DMS114 treated with DMSO at 0.1 percent for 48 hours (cell line): ENCODE results near the gene ZNF628.

Experiments used
- DNase-seq: peaks from one replicate; lab custom pipeline; 2025; ENCODE audit not compliant: unreplicated experiment; lab: John Stamatoyannopoulos, UW

Gene ZNF628

DNA sequence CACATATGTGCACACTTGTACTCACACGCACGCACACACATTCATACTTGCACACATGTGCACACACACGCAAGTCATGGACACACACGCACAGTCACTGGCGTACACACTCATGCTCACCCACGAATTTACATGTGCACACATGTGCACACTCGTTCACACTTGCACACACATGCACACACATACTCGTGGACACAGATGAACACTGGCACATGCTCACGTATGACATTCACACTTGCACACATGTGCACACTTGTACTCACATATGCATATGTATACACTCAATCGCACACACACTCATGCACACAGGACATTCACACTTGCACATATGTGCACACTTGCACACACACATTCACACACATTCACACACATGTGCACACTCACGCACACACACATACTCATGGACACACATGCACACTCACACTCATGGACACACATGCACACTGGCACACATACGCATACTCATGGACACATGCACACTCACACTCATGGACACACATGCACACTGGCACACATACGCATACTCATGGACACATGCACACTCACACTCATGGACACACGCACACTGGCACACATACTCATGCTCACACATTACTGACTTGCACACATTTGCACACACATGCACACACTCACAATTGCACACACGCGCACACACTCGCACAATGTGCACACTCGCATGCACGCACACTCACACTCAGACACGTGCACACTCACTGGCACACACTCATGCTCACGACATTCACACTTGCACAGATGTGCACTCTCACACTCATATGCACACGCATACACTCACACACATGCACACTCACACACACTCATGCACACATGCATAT, 51.0 kb downstream of the ZNF628 start:
- DNase-seq = no peak

DNA sequence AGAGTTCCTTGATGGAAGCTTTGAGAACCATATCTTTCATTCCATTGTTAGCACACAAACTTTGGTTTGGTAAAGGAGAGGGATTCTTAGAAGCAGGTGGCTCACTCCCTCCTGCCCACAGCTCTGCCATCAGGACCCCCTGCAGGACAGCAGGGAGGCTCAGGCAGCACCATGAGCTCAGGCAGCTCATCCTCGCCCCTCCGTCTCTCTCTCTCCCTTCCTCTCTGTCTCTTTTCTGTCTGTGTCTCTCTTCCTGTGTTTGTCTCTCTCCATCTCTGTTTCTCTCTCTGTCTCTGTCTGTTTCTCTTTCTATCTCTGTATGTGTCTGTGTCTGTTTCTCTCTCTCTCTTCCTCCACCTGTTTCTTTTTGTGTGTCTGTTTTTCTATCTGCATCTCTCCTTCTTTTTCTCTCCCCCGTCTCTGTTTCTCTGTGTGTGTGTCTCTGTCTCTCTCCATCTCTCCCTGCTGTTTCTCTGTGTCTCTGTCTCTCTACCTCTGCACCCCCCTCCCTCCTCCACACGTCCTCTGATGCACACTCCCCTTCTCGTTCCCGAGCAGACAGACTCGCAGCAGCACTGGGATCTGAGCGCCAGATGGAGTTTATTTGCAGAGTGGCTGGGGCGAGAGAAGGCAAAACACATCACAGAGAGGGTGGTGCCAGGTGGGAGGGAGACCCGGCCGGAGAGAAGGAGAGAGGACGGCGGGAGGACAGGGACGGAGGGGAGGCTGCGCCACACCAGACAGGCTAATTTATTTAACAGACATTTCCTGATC, 51.8 kb downstream of the ZNF628 start:
- DNase-seq = no peak

DNA sequence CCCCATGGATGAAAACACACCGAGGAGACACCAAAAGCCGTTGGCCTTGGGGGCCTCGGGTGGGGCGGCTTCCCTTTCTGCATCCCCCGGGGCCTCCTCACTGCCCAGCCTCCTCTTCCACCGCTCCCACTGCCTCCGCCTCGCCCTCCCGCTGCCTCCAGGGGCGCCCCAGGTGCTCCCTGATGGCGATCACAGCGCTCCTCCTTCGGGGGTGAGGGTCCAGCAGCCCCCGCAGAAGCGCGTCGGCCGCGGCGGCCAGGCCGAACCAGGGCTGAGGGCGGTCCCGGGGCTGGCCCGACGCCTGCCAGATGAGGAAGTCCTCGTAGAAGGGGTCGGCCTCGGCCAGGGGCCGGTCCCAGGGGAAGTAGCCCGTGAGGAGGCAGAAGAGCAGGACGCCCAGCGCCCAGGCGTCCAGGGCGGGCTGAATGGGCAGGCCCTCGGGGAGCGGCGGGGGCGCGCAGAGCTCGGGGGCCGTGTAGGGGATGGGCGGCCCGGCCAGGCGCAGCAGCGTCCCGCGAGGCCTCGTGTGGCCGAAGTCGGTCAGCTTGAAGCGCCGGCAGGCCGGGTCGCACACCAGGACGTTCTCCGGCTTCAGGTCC, 53.3 kb downstream of the ZNF628 start:
- no peak for DNase-seq

DNA sequence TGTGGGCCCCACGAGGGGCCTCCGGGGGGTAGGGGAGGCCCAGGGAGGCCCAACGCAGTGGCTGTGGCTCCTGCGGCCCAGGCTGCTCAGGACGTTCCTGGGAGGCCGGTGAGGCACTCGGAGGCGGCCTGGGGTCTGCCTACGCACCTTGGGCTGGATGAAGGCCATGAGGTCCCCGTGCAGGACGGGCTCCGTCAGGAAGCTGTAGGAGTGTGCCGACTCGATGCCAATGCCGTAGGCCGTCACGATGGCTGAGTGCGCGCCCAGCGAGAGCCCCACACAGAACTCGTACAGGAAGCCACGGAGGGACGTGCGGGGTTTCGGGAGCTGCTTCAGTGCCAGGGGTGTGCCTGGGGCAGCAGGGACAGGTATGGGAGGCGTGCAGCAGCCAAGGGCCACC, 54.6 kb downstream of the ZNF628 start:
- DNase-seq = no peak
